Measurements from ENCODE around the gene TIMM13. TPM values are rescaled to one million over a fixed set of nuclear protein-coding genes. Genes with fewer than 3 reads are reported as not detected.
"Not testable (repeated sequence)": the region's sequence is repeated elsewhere in the genome, so short reads cannot be mapped to it uniquely, and the experiment has no call there.

Gene TIMM13
- total RNA-seq, 4 donors from 2014 or later = 10.8 to 54.9 (median 30.8) TPM

GRCh38 chr19:2475018-2475701 lies 47.8 kb upstream of the TIMM13 start:
- in situ Hi-C loops (cut with MboI; ENCODE audit: low pct_ligation_motif_present in 1 of 4, low pct_unique_long_range_greater_than_20kb in 1 of 4, low sequenced_read_pairs in 3 of 4) = loop anchor here in 1 of 4 donors (10.0 kb wide), 1 partner anchor 140 kb away; no protein-coding TSS in a partner anchor
- WGBS, 2 donors (ENCODE audit: low coverage in 1 of 2) = 0% methylated on average over 38 of the region's 45 CpGs; no CpG with 5 or more reads in 1 of the 2 donors
- intact Hi-C loops (cut with DNase I; ENCODE audit: low total_unique reads) = no loop called here

GRCh38 chr19:2474232-2475017 lies 47.0 kb upstream of the TIMM13 start:
- in situ Hi-C loops (cut with MboI; ENCODE audit: low pct_ligation_motif_present in 1 of 4, low pct_unique_long_range_greater_than_20kb in 1 of 4, low sequenced_read_pairs in 3 of 4) (loop anchor here in 3 of 4 donors (5.0 to 10.0 kb wide), 3 partner anchors 138 to 143 kb away; no protein-coding TSS in a partner anchor), intact Hi-C loops (cut with DNase I; ENCODE audit: low total_unique reads) (loop anchor here (1.0 kb wide), 1 partner anchor 137 kb away; no protein-coding TSS in a partner anchor)
- H3K4me3 ChIP-seq = peak overlapping the region; percentile 36 to 95 (median 72)

More at GRCh38 chr19:2475018-2475701, 47.8 kb upstream of the TIMM13 start:
- H3K36me3 ChIP-seq = no peaks in the 10 kb centered on the region
- peak overlapping the region; percentile 36 to 95 (median 72) for H3K4me3 ChIP-seq
- H3K27me3 ChIP-seq = no peaks in the 10 kb centered on the region
- H3K9me3 ChIP-seq = no peaks in the 10 kb centered on the region
- peaks cover 10 to 43% (median 36%) of the 10 kb centered on the region in 4 donors for H3K4me1 ChIP-seq
- DNase-seq = peak; percentile 65
- no peak for TF ChIP-seq EP300 (IDR thresholded peaks at IDR 0.05; ENCODE audit: low read depth)
- no peak for TF ChIP-seq POLR2A (IDR thresholded peaks at IDR 0.05)
- TF ChIP-seq POLR2AphosphoS5 (IDR thresholded peaks at IDR 0.05) = no peak
- TF ChIP-seq, protein P1, sequence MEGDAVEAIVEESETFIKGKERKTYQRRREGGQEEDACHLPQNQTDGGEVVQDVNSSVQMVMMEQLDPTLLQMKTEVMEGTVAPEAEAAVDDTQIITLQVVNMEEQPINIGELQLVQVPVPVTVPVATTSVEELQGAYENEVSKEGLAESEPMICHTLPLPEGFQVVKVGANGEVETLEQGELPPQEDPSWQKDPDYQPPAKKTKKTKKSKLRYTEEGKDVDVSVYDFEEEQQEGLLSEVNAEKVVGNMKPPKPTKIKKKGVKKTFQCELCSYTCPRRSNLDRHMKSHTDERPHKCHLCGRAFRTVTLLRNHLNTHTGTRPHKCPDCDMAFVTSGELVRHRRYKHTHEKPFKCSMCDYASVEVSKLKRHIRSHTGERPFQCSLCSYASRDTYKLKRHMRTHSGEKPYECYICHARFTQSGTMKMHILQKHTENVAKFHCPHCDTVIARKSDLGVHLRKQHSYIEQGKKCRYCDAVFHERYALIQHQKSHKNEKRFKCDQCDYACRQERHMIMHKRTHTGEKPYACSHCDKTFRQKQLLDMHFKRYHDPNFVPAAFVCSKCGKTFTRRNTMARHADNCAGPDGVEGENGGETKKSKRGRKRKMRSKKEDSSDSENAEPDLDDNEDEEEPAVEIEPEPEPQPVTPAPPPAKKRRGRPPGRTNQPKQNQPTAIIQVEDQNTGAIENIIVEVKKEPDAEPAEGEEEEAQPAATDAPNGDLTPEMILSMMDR (IDR thresholded peaks at IDR 0.05) = no peak
- H3K27ac ChIP-seq = peak overlapping the region; percentile 91 to 96 (median 93)

DNA sequence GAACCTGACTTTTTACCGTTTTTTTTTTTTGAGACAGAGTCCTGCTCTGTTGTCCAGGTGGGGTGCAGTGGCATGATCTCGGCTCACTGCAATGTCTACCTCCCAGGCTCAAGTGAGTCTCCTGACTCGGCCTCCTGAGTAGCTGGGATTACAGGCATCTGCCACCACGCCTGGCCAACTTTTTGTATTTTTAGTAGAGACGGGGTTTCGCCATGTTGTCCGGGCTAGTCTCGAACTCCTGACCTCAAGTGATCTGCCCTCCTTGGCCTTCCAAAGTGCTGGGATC lies 42.5 kb upstream of the TIMM13 start:
- not testable (repeated sequence) for H3K27me3 ChIP-seq, H3K27ac ChIP-seq, H3K36me3 ChIP-seq, H3K9me3 ChIP-seq, H3K4me1 ChIP-seq, DNase-seq, H3K4me3 ChIP-seq
- in situ Hi-C loops (cut with MboI; ENCODE audit: low pct_ligation_motif_present in 1 of 4, low pct_unique_long_range_greater_than_20kb in 1 of 4, low sequenced_read_pairs in 3 of 4) = loop anchor here (5.0 to 10.0 kb wide), 3 partner anchors 142 to 147 kb away; no protein-coding TSS in a partner anchor
- intact Hi-C loops (cut with DNase I; ENCODE audit: low total_unique reads) = loop anchor here (1.0 kb wide), 1 partner anchor 141 kb away; no protein-coding TSS in a partner anchor
- 76 to 83% methylated on average over 4 to 8 of the region's 8 CpGs for WGBS, 2 donors (ENCODE audit: low coverage in 1 of 2)

More at GRCh38 chr19:2474232-2475017, 47.0 kb upstream of the TIMM13 start:
- TF ChIP-seq POLR2AphosphoS5 (IDR thresholded peaks at IDR 0.05) (peak; percentile 53 to 60 (median 60)), EP300 (IDR thresholded peaks at IDR 0.05; ENCODE audit: low read depth) (peak; percentile 39), POLR2A (IDR thresholded peaks at IDR 0.05) (no peak)
- TF ChIP-seq, protein P1 (IDR thresholded peaks at IDR 0.05) = peak; percentile 97 to 99 (median 98)
- Histone ChIP-seq H3K27me3 (no peaks in the 10 kb centered on the region), H3K27ac (peak overlapping the region; percentile 91 to 96 (median 93)), H3K9me3 (no peaks in the 10 kb centered on the region), H3K4me1 (peaks cover 10 to 42% (median 35%) of the 10 kb centered on the region in 4 donors), H3K36me3 (no peaks in the 10 kb centered on the region)
- DNase-seq = peak; percentile 86
- 7 to 24% methylated on average over 14 to 41 of the region's 60 CpGs for WGBS, 2 donors (ENCODE audit: low coverage in 1 of 2)

- in situ Hi-C loops (cut with MboI; ENCODE audit: low pct_ligation_motif_present in 1 of 4, low pct_unique_long_range_greater_than_20kb in 1 of 4, low sequenced_read_pairs in 3 of 4) = loop anchor here in 1 of 4 donors (10.0 kb wide), 1 partner anchor 145 kb away; no protein-coding TSS in a partner anchor
- TF ChIP-seq EP300 (IDR thresholded peaks at IDR 0.05; ENCODE audit: low read depth) = no peak
- no peak for TF ChIP-seq POLR2AphosphoS5 (IDR thresholded peaks at IDR 0.05)
- TF ChIP-seq, protein P1 (IDR thresholded peaks at IDR 0.05) = no peak
- TF ChIP-seq POLR2A (IDR thresholded peaks at IDR 0.05) = no peak
- WGBS, 2 donors (ENCODE audit: low coverage in 1 of 2) = 40 to 61% methylated on average over 7 to 23 of the region's 23 CpGs
- Histone ChIP-seq H3K4me1 (peaks cover 0 to 3% (median 1%) of the 10 kb centered on the region in 4 donors), H3K27me3 (no peaks in the 10 kb centered on the region), H3K27ac (no peak overlapping the region), H3K4me3 (no peak overlapping the region), H3K36me3 (no peaks in the 10 kb centered on the region), H3K9me3 (no peaks in the 10 kb centered on the region)
- no peak for DNase-seq
- intact Hi-C loops (cut with DNase I; ENCODE audit: low total_unique reads) = no loop called here
Measured at GRCh38 chr19:2469102-2469914, 41.9 kb upstream of the TIMM13 start.
